Choroid plexus epithelial cell (primary cell): Measurements from ENCODE around the gene TUBA3D.
"Not testable (repeated sequence)": the region's sequence is repeated elsewhere in the genome, so short reads cannot be mapped to it uniquely, and the experiment has no call there.

Experiments used
- DNase-seq: peaks from one replicate; pipeline ENCODE4 v3.0.0-alpha.2; 2010; ENCODE audit warnings: low read depth
- H3K4me3 ChIP-seq: 2 replicates; pipeline ENCODE4 v1.5.1; 2011; ENCODE audit warnings: low read depth, mild to moderate bottlenecking, control low read depth, low read length, moderate library complexity
- CTCF ChIP-seq: conservative IDR thresholded peaks from 2 replicates; pipeline ENCODE4 v1.5.1; 2011; ENCODE audit warnings: low read depth, mild to moderate bottlenecking, control low read depth, inconsistent platforms, low read length, moderate library complexity

TUBA3D gene

DNA sequence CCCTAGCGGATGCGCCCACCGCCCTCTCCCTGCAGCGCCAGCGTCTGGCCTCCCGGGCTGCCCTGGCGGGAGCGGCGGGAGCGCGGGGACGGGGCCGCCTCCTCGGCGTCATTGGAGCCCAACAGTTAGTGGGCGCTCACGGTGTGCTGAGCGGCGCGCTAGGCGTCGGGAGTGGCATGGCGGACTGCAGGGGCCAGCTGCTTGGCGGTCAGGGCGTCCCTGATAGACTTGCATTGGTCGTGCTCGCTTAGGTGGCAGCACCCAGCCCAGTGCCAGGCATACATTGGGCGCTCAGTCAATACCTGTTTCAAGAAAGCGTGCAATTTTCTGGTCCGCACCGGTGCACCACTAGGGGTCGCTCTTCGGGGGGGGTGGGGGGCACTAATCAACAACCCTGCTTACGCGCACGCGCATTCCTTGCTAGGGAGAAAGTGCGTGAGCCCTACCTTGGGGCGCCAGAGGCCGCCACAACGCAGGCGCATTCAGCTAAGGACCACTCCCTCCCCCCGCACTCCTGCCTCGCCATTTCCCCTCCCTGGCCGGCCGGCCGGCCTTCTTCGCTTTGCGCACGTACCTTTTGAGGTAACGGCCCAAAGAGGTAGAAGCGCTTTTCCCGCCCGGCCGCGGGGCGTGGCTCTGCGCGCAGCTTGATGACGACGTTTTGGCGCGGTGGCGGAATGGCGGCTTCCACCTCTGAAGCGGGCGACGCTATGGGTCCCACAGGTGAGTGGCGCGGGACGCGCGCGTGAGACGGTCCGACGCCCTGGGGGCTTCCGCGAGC is 16.7 kb downstream of the TUBA3D start:
- peak; percentile 78 for TF ChIP-seq CTCF
- H3K4me3 ChIP-seq = peak overlapping the region; percentile 89
- peak; percentile 94 for DNase-seq

DNA sequence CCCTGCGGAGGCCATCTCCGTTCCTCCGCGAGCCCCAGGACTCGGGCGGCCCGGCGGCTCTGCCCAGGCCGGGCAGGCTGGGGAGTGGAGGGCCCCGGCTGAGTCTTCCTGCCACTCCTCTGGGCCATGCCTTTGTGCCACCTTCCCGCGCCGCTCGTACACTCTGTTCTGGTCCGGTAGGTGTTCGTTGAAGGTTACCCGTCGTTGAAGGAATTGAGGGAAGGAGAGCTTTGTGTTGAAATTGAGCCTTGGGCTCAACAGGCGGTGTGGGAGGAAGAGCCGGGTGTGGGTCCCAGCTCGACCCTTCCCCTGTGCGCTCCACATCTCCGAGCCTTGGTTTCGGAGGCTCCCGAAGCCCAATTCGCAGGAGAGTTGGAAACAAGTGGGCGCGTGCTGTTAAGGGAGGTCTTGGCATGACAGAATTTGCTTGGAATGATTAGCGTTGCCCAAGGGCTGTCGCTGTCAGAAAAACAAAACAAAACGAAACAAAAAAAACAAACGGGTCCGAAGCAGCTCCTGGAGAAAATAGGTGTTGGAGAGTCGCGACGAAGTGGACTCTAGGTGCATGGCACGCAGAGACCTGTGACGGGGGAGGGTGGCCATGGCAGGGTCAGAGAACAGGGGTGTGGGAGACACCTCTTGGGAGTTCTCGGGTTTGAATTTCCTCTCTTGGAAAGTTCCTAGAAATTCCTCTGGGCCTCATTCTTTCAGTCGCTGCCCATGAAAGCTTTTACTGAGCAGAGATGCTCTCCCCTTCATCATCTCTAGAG is 17.5 kb downstream of the TUBA3D start:
- peak overlapping the region; percentile 89 for H3K4me3 ChIP-seq
- DNase-seq = peak; percentile 9
- no peak for TF ChIP-seq CTCF

GRCh38 chr2:131495506-131495905 is 19.6 kb downstream of the TUBA3D start:
- not testable (repeated sequence) for H3K4me3 ChIP-seq, DNase-seq

GRCh38 chr2:131498321-131498973 is 22.5 kb downstream of the TUBA3D start:
- DNase-seq = peak; percentile 49
- H3K4me3 ChIP-seq = not testable (repeated sequence)

GRCh38 chr2:131503587-131503986 is 27.7 kb downstream of the TUBA3D start:
- not testable (repeated sequence) for H3K4me3 ChIP-seq, DNase-seq

DNA sequence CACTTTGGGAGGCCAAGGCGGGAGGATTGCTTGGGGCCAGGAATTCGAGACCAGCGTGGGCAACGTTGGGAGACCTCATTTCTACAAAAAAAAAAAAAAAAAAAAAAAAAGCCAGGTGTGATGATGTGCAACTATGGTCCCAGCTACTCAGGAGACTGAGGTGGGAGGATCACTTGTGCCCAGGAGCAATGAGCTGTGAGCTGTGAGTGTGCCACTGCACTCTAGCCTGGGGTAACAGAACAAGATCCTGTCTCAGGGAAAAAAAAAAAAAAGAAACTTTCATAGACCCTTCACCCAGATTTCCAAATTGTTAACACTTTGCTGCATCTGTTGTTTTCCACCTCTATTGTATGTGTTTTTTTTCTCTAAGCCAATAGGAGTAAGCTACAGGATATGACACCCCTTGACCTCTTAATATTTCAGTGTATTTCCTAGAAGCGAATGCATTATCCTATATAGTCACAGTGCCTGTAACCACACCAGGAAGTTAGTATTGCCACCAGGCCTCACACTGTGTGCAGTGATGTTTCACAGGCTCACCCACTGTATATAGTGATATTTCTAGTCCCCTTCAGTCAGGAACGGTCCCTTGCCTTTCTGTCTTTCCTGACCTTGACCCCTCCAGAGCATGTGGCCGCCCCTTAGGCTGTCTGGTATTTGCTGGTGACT is 28.3 kb downstream of the TUBA3D start:
- not testable (repeated sequence) for DNase-seq, H3K4me3 ChIP-seq

- DNase-seq = no peak
- H3K4me3 ChIP-seq = no peak overlapping the region
- no peak for TF ChIP-seq CTCF
Observed at GRCh38 chr2:131509615-131510014, 33.7 kb downstream of the TUBA3D start.

- TF ChIP-seq CTCF = peak; percentile 43
- DNase-seq = peak; percentile 61
- H3K4me3 ChIP-seq = not testable (repeated sequence)
Observed at GRCh38 chr2:131511291-131511968, 35.5 kb downstream of the TUBA3D start.

DNA sequence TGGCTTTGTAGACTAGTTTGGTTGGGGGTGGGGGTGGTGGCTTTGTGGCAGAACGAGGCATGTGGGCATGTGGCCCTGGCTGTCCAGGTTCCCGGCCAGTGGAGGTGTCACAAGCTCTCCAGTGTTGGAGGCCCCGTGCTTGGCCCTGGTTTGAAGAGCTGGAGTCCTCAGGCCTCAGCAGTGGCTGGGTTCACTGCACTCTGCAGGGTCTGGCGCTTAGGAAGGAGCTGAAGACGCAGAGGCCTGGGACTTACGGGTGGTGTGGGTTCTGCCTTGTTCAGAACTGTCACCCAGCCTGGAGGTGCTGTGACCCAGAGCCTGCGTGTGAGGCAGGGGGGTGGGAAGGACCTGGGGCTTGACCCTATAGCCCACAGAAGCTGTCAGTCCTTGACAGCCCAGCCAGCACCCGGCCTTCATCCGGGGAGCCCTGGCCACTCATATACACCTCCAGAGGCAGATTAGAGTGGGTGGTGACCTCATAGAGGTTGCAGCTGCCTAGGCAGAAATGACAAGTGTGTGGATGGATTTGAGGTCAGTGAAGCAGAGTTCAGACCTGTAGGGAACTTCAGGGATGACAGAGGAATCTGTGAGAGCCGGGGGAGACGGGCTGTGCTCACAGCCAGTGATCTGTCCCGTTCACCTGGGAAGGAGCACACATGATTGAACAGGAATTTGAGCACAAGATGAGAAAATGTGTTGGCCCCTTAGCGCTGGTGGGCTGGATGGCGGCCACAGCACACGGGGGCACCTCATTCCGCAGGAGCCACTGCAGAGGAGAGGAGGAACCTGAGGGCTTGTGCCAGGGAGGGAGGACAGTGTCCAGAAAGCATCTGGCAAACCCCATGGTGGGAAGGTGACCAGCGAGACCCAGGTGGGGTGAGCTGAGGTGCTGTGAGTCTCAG is 36.3 kb downstream of the TUBA3D start:
- H3K4me3 ChIP-seq, DNase-seq: not testable (repeated sequence)

GRCh38 chr2:131514408-131515166 is 38.7 kb downstream of the TUBA3D start:
- not testable (repeated sequence) for DNase-seq, H3K4me3 ChIP-seq

GRCh38 chr2:131515235-131515634 is 39.3 kb downstream of the TUBA3D start:
- not testable (repeated sequence) for H3K4me3 ChIP-seq, DNase-seq
